ENCODE results near the gene PTPRG.
"Not testable (repeated sequence)": the region's sequence is repeated elsewhere in the genome, so short reads cannot be mapped to it uniquely, and the experiment has no call there.

PTPRG gene

DNA sequence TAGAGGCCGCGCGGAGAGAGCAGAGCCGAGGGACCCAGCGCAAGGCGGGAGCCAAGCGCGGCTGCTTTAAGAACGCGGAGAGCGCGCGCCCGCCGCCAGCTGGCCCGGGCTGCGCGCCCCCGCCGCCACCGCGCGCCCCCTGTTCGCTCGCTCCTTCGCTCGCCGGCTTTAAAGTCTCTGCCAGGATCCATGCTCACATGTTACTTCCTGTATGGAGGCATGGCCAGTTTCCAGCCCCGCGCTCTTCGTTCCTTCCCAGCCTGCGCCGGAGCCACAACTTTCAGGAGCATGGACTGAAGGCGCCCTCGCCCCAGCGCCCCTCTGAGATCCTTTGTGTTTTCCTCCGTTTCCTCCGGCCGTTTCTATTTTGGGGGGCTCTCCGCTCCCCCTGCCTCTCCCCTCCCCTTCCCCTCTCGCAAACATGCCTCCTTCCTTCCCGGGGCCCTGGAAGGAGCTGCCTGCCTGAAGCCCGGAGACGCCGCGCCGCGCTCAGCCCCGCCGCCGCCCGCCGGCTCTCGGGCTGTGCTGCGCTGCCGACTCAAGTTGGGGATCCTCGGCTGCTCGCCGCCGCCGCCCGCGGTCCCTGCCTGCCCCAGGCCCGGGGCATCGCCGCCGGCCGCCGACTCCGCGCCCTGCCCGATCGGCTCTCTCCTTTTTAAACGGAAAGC, at the start of gene PTPRG:
Gene PTPRG, plus strand, starts transcription at position 198 of the 668 bp plus-strand sequence. CDS start 717 bp downstream, outside the sequence.
- no peak for DNase-seq

GRCh38 chr3:61518590-61518989, 42.8 kb upstream of the PTPRG start:
- no peak for DNase-seq

DNA sequence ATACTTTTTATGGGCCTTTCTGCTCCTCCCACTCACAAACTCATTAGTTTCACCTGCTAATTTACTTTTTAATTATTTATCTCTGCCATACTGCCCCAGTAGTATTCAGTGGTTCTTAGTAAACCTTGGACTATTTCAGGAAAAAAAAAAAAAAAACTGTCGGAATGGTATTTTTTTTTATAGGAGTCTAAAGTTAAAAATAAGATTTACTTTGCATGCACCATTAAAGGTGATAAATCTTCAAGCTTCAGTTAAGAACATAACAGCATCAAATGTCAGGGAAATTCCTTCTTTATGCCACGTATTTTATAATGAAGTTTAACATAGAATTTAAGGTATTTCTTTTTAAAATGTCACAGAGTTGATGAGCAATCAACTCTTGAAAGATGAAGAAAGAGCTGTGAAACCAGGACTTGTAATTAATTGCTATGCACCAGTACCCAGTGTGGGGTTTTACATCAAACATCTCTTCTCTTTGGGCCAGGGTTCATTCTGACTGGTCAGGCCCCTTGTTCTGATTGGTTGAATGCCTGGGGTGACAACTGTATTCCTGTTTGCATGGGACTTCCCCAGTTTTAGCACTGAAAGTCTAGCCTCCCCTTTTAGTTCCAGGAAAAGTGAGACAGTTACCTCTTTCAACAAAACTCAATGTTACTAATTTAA, 40.3 kb upstream of the PTPRG start:
- no peak for DNase-seq

DNA sequence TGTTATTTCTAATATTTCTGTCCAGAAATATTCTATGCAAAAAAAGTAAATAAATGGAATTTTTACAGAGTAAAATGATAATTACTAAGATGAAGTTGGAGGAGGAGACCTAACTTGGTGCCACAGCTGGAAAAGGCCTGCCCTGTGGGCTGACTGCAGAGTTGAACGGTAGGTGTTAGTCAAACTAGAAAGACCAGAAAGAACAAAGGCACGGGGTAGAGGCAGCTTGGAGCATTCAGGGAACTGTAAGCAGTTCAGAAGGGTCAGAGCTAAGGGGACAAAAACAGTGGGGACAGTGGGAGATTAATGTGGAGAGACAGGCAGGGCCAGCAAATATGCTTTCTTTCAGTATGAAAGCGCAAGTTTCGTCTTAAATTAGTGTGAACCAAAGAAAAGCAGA, 39.3 kb upstream of the PTPRG start:
- DNase-seq, result no peak

GRCh38 chr3:61522626-61523025, 38.7 kb upstream of the PTPRG start:
- no peak for DNase-seq

DNA sequence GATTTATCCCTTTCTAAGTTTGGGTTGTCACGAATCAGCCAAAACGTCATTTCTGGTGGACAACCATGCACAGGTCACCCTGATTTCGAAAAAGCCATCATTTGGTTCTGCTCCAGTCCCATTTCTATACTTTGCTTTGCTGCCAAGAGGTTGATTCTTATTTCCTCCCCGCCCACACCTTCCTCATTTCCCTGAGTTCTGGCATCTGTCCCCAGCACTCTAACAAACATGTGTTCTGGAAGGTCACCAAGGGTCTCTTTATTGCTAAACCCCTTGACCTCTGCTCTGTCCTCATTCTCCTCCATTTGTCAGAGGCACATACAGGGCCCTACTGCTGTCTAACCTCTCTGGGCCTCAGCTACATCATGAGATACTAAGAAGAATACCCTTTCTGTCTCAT, 36.4 kb upstream of the PTPRG start:
- no peak for DNase-seq

DNA sequence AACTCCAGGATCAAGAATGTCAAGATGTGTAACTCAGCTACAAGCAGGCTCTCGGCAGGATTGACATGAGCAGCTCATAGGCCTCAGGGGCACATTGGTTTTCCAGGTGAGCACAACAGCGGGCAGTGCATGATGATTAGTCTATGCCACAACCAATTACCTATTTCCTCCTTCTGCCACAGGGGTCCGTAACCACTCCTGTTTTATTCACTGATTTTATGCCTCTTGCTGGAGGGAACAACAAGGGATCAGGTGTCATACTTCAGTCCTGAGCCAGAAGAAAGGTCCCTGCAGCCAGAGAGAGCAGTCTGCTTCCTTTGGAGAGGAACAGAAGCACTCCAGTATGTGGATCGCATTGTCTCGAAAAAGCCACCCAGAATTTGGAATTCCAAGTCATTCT, 35.1 kb upstream of the PTPRG start:
- DNase-seq, result no peak

DNA sequence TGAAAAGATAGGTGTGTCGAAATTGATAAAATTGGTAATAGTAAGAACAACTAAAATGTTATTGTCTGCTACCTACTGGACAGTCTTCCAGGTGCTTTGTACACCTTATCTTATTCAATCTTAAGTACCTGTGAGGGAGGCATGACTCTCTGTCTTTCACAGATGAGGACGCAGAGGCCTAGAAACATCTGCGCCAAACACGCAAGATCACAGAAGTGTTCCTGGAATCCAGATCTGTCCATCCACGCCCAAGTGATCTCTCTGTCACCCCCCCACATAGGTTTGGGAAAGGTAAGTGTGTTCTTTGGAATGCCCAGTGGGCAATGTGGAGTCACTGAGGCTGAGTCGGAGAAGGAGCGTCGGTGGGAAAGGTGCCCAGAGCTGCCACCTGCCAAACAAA, 34.4 kb upstream of the PTPRG start:
- DNase-seq, result no peak

GRCh38 chr3:61530355-61530754, 31.0 kb upstream of the PTPRG start:
- DNase-seq, result no peak

DNA sequence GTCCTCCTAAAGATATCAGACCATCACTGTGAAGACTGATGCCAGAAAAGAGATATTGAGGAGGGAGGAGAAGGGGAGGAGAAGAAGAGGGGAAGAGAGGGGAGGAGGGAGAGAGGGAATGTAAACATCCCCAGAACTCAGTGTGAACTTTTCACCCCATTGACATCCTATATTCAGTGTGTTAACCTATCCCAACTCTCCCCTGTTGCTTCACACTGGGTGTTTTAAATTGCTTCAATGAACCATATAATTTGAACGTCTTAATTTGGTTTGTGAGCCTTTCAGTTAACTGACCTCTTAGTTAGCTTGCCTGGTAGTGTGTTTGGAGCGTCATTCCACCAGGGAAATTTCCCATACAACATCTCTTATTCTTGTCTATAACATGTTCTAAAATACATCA, 29.8 kb upstream of the PTPRG start:
- DNase-seq, result no peak

- DNase-seq, result no peak
These were observed 28.5 kb upstream of the PTPRG start for GRCh38 chr3:61532739-61533500.

GRCh38 chr3:61535826-61536225, 25.5 kb upstream of the PTPRG start:
- no peak for DNase-seq

DNA sequence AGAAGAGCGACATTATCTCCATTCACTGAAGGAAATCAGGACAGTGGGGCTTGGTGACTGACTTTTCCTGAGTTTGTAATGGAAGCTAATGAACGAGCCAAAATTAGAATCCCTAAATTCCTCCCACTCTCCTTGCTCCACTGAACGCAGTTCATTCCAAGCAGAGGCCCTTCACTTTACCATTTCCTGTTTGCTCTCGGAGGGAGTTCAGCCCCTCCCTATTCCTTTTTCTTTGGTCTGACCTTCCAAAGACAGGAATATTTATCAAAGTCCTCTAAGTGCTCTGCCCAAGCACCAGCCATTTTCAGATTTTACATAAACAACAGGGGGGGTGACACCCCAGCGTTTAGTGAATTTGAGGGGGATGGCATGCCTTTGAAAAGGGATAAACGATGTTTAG, 24.0 kb upstream of the PTPRG start:
- no peak for DNase-seq

- DNase-seq, result no peak
These were observed 22.9 kb upstream of the PTPRG start for GRCh38 chr3:61538486-61538885.

DNA sequence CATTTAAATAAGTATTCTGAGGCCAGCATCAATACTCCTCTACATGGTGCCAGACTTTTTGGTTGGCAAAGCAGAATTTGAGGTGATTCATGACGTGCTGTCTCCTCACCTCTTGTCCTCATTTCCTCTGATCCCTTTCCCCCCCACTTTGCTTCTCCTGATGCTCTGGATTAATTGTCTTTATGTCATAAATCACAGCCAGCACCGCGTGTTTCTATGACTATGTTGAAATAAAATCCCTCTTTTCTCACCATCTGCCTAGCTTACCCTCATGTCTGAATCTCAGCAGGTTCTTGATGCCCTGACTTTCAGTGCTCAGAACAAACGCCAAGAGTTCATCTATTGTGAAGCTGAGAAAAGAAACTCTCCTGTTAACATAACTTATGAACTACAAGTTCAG, 19.7 kb upstream of the PTPRG start:
- no peak for DNase-seq

DNA sequence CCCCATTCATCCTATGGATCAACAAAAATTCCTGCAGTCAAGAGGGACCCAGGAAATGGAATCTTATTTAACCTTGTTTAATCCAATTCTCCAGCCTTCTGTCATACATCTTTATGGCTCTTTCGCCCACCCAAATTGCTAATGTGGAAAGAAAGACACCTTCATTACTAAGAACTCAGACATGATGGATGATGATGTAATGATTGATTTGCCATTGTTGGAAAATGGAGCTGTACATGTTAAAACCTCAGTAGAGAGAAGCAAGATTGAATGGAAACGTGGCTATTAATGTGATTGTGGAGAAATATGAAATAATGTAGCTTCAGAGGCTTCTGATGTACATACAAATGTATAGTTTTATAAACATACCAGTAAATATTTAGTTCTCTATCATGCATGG, 15.7 kb upstream of the PTPRG start:
- DNase-seq, result no peak

- DNase-seq, result no peak
These were observed 13.7 kb upstream of the PTPRG start for GRCh38 chr3:61547625-61548024.

DNA sequence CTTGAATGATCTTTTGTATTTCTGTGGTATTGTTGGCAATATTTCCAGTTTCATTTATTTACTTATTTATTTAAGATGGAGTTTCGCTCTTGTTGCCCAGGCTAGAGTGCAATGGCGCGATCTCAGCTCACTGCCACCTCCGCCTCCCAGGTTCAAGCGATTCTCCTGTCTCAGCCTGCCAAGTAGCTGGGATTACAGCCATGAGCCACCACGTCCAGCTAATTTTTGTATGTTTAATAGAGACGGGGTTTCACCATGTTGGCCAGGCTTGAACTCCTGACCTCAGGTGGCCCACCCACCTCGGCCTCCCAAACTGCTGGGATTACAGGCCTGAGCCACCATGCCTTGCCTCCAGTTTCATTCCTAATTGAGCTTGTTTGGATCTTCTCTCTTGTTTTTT, 8.7 kb upstream of the PTPRG start:
- not testable (repeated sequence) for DNase-seq

DNA sequence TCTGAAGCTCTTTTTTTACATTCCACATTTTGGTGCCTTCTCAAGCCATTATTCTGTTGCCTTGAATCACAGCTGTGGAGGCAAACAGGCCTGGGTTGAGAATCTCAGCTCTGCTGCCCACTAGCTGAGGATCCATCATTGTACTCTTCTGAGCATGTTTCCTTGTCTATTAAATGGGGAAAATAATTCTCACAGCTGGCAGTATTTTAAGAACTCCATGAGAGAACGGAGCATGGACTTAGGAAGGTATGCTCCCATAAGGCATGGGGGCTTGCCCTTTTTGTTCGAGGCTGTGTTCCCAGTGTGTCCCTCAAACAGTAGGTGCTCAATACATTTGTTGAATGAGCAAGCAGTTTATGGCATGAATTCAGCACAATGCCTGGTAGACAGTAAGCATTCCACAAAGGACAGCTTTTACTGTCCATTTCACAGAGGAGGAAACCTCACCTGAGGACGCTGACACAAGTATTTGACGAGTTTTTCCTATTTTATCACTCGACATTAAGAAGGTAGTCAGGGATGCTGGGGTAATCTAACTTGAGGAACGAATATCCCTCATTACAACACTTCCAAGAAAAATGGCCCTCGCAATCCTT, 2.1 kb upstream of the PTPRG start:
- DNase-seq, result no peak

DNA sequence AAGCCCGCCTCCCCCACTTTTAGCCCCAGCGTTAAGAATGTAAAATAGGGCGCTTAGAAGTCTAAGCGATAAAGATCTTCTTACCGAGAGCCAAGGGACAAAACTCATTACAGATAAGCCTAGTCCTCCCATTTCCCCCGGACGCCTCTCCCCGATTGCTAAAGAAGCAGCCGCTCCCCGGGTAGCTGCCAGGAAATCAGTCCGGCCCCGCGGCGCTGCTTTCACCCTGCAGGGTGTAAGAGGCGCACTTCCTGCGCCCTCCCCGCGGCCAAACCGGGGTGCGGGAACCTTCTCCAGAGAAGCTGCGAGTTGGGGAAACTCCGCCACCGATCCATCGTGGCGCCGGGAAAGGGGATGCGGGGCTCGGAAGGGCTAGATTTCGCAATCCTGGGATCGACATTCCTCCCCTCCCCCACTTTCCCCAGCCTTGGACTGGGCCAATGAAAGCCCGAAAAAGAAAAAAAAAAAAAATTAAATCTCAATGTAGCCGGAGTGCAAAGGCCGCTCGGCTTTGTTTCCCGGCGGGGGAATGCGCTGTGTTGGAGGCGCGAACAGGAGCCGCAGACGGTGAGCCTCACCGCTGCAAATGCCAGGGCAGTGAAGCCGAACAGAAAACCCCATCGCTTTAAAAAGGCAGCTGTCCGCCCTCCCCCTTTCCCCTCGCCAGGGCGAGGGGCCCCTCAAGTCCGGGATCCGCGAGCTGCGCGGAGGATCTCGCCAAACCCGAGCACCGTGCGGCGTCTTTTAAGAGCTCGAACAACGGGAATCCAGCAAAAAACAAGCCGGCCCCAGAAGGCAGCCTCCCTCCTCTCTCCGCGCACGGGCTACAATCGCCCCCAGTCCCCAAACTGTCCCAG, 626 bp upstream of the PTPRG start:
- no peak for DNase-seq

- no peak for DNase-seq
These were observed 810 bp downstream of the PTPRG start for GRCh38 chr3:61562042-61562720.

DNA sequence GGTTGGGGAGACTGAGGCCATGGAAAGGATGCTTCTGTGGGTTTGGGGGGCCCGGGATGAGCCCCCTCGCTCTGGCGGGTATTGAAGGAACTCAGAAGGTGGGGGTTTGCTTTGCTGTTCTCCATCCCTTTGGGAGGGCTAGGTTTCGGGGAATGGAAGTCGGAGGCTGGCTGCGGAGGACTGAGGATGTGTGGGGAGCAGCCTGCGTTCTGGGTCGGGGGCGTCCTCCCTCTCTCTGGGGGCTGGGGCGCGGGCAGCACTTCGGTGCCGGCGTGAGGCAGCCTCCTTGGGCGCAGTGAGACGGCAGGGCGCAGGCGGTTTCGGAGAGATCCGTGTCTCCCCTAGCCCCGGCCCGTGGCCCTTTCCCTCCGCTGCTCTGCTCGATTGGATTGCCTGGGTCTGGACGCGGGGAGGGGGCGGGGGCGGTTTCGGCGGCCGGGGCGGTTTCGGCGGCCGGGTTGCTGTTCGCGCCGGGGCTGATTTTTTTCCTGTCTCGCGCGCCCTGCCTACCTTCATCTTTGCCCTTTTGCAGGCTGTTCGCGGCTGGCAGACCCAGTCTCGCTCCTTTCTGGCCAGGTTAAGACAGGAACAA, 1.4 kb downstream of the PTPRG start:
- no peak for DNase-seq
